GM18519 (cell line): ENCODE data around the gene RANBP3L.
"Not testable (repeated sequence)": the region's sequence is repeated elsewhere in the genome, so short reads cannot be mapped to it uniquely, and the experiment has no call there.

Experiments
- ATAC-seq: cut with Tn5 transposase; IDR thresholded peaks from one replicate; pipeline ENCODE4 v1.9.1; 2021; ENCODE audit warnings: mild to moderate bottlenecking, moderate library complexity; ENCODE audit not compliant: unreplicated experiment, low FRiP score

Gene RANBP3L

DNA sequence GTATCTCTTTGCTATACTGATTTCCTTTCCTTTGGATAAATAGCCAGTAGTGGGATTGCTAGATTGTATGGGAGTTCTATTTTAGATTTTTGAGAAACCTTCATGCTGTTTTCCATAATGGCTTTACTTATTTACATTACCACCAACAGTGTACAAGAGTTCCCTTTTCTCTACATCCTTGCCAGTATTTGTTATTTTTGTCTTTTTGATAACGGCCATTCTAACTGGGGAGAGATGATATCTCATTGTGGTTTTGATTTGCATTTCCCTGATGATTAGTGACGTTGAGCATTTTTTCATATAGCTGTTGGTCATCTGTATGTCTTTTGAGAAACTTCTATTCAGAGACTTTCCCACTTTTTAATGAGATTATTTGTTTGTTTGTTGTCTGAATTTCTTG is 85.8 kb downstream of the RANBP3L start:
- no peak for ATAC-seq

DNA sequence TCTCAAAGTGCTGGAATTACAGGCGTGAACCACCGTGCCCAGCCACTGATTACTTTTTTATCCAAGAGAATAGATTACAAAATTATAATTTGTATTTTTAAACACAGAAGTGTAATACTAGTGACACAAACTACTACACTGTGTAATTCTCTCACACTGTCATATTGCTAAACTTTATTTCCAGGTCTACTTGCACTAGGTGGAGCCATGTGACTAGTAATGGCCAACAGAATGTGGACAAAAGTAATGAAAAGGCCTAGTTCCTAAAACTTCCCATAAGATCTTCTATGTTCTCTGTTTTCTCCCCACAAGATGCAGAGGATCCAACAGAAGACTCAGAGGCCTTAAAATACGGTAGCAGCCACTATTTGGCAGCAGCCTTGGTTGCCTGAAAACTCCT is 87.3 kb downstream of the RANBP3L start:
- ATAC-seq, result no peak

DNA sequence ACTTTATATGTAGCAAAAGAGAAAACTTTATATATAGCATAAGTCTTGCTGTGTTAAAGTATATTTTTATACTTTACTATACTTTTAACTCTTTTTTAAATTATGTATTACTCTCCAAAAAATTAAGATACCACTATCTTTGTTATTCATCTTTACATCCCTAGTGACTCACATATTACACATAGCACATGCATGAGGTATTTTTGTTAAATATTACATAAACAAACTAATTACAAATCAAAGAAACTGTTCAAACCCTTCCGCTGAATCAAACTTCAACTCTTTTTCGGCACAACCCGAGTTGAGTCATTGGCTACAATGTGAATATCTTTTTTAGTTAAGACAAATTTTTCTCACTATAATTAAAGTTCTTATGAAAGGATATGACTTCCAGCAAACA is 92.0 kb downstream of the RANBP3L start:
- no peak for ATAC-seq

DNA sequence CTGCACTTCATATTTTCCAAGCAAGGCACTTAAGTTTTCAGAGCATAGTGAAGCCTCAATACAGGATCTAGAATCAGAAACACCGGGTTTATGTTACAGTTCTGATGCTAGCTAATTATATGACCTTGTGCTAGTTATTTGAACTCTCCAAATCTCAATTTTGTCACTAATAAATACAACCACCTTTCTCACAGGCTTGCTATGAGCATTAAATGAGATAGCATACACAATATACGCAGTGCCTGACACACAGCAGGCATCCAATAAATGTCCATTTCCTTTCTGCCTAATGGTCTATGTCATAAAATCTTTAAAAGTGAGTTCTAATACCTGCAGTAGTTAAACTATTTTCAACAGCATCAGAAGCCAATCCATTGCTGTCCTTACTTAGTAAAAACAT is 92.9 kb downstream of the RANBP3L start:
- no peak for ATAC-seq

DNA sequence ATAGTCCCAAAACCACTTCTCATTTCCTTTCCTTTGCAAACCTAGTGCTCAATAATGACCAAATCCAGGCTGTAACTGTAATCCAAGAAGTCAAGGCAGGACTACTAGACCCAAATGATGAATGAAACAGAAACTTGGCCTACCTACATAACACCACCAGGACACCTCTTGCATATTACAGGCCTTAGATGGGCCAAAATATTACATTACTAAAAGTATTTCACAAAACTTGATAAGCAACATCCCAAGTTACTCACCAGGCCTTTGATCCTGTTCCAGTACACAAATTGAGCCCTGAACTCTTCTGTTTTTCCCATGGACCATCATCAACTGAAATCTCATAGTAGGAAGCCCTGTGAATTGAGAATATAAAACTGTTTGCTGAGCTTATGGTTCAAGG is 94.8 kb downstream of the RANBP3L start:
- ATAC-seq, result no peak

DNA sequence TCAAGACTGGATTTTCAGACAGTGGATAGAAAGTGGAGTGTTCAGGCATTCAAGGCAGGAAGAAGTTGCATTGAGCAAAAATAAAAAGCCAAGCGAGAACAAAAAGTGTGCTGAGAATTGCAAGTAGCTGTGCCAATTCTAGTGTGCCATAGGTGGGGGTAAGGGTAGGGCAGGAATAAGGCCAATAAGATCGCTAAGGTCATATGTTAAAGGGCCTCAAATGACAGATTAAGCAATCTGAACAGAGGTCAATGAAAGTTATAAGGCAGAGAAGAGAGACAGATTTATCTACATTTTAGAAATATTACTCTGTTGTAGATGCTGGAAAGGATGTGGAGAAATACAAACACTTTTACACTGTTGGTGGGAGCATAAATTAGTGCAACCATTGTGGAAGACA is 96.4 kb downstream of the RANBP3L start:
- ATAC-seq, result no peak

DNA sequence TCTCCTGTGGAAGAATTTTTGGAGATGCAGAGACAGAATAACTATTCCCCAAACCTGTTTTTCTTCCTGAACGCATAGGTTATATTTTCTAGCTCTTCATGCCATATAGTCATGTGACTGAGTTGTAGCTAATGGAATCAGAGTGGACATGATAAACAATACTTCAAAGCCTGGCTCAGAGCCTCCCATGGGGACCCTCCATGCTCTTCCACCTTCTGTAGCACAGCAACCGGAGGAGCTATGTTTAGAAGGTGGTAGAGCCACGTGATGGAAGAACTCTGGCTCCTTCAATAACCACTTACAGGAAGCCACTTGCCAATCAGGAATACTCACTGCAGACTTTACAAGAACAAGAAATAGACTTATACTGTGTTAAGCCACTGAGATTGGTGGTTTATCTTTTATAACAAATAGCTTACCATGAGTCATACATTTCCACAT is 99.2 kb downstream of the RANBP3L start:
- no peak for ATAC-seq

DNA sequence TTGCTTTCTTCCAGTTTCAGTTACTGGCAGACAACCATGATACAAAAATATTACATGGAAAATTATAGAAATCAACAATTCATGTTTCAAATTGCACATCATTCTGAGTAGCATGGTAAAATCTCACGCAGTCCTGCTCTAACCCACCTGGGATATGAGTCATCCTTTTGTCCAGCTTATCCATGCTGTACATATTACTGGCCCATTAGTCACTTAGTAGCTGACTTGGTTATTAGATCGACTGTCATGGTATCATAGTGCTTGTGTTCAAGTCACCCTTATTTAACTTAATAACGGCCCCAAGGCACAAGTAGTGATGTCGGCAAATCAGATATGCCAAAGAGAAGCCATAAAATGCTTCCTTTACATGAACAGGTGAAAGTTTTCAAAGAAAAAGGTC is 101.2 kb downstream of the RANBP3L start:
- no peak for ATAC-seq

DNA sequence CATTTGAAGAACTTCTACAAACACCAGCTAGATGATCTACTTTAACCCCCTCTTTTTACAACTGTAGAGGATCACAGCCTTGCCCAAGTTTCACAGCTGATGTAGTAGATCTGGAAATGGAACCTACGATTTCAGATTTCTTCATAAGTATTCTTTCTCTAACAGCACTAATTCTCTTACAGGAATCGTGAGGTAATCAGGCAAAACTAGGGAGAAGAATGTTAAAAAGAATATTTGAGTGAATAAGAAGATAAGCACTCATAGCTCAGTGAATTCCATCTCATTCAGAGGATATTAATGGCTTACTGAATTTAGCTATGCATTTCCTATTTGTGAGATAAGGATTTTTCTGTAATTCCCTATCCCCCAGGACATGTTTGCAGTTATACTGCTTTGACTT is 102.1 kb downstream of the RANBP3L start:
- no peak for ATAC-seq

DNA sequence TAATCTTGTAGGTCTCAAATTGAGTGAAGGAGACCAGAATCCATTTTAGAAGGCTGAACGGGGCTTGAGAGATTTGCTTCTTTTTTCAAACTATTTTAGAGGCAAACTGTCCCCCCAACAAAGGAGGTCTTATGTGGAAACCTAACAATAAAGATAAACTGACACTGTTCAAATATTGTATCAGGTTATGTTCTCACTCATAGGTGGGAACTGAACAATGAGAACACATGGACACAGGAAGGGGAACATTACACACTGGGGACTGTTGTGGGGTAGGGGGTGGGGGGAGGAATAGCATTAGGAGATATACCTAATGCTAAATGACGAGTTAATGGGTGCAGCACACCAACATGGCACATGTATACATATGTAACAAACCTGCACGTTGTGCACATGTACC is 102.9 kb downstream of the RANBP3L start:
- ATAC-seq, result not testable (repeated sequence)
